Measurements from ENCODE around the gene PELO.

GRCh38 chr5:52777186-52777585 is 10.5 kb upstream of the PELO start:
- TF ChIP-seq CTCF (IDR thresholded peaks at IDR 0.05) (no peak), POLR2A (IDR thresholded peaks at IDR 0.05) (no peak)
